Adipocyte (in vitro differentiated cells): ENCODE data around the gene C14orf132.

Source experiments
- DNase-seq: peaks from one replicate; pipeline ENCODE4 v3.0.0-alpha.2; 2015; ENCODE audit warnings: low read depth
- H3K27me3 ChIP-seq: replicated peaks from 2 replicates; pipeline ENCODE4 v1.7.0; 2013; ENCODE audit warnings: mild to moderate bottlenecking, low read length, moderate library complexity; ENCODE audit not compliant: control insufficient read depth, insufficient read depth
- H3K36me3 ChIP-seq: 2 replicates; pipeline ENCODE4 v1.7.0; 2013; ENCODE audit warnings: low read length, mild to moderate bottlenecking, moderate library complexity; ENCODE audit not compliant: control insufficient read depth, insufficient read depth, severe bottlenecking
- H3K4me1 ChIP-seq: 2 replicates; pipeline ENCODE4 v1.7.0; 2013; ENCODE audit warnings: mild to moderate bottlenecking, low read length, moderate library complexity; ENCODE audit not compliant: control insufficient read depth, insufficient read depth
- H3K4me3 ChIP-seq: 2 replicates; pipeline ENCODE4 v1.7.0; 2013; ENCODE audit warnings: mild to moderate bottlenecking, low read length, moderate library complexity
- H3K9ac ChIP-seq: 2 replicates; pipeline ENCODE4 v1.7.0; 2013; ENCODE audit warnings: mild to moderate bottlenecking, low read length, moderate library complexity
- H3K9me3 ChIP-seq: 2 replicates; pipeline ENCODE4 v1.7.0; 2013; ENCODE audit warnings: mild to moderate bottlenecking, low read length, moderate library complexity; ENCODE audit not compliant: control insufficient read depth

Gene C14orf132

GRCh38 chr14:96095581-96096476 lies 56.7 kb downstream of the C14orf132 start:
- Histone ChIP-seq H3K4me3 (no peak overlapping the region), H3K4me1 (peaks cover 21% of the 10 kb centered on the region), H3K9ac (no peak overlapping the region), H3K9me3 (no peaks in the 10 kb centered on the region), H3K36me3 (no peaks in the 10 kb centered on the region), H3K27me3 (peaks cover 8% of the 10 kb centered on the region)
- DNase-seq = peak; percentile 92

GRCh38 chr14:96096639-96097610 lies 57.8 kb downstream of the C14orf132 start:
- Histone ChIP-seq H3K4me3 (no peak overlapping the region), H3K4me1 (peaks cover 26% of the 10 kb centered on the region), H3K9me3 (no peaks in the 10 kb centered on the region), H3K36me3 (no peaks in the 10 kb centered on the region), H3K9ac (no peak overlapping the region), H3K27me3 (peaks cover 8% of the 10 kb centered on the region)
- DNase-seq = no peak

DNA sequence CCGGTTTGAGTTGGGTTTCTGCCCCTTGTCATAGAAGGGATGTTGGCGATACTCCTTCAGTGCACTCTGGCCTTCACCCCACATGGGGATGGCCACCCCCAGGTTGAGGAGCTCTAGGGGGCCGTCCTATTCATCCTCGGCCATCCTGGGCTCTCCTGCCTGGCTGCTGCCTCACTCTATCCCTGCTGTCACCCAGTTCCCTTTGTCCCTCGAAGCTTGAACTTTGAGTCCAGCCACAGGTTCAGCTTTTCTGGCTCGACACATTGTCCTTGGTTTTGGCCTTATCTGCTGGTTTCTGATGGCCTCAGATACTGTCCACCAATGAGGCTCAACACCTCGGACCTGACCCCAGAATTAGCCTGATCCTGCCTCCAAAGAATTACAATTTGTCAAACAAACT lies 58.6 kb downstream of the C14orf132 start:
- Histone ChIP-seq H3K36me3 (no peaks in the 10 kb centered on the region), H3K4me3 (no peak overlapping the region), H3K9me3 (no peaks in the 10 kb centered on the region), H3K27me3 (peaks cover 8% of the 10 kb centered on the region), H3K9ac (no peak overlapping the region), H3K4me1 (peaks cover 32% of the 10 kb centered on the region)
- DNase-seq = no peak

DNA sequence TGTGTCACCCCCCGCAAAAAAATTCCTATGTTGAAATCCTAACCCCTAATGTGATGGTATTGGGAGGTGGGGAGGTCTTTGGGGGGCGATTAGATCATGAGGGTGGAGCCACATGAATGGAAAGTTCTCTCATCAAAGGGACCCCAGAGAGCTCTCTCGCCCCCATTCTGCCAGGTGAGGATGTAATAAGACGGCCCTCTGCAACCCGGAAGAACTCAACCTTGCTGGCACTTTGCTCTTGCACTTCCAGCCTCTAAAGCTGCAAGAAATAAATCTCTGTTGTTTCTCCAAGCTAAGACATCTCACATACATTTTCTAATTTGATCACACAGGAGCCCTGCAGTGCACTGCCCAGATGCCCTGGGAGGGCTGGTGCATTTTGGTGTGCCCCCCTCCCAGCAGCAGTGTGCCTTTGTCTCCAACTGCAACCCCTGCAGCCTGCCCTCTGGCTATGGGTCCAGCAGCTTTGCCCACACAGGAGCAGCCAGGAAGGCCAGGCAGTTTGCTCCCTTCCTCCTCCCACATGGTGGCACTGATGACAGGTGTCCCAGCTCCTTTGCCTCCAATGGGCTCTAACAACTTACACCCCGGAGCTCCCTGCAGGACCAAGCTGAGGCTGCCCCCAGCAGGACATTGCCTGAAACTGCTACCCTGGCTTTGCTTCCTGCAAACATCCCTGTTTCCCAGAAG lies 59.3 kb downstream of the C14orf132 start:
- no peaks in the 10 kb centered on the region for H3K36me3 ChIP-seq
- peaks cover 32% of the 10 kb centered on the region for H3K4me1 ChIP-seq
- no peak overlapping the region for H3K9ac ChIP-seq
- peaks cover 8% of the 10 kb centered on the region for H3K27me3 ChIP-seq
- peak; percentile 77 for DNase-seq
- no peak overlapping the region for H3K4me3 ChIP-seq
- H3K9me3 ChIP-seq = no peaks in the 10 kb centered on the region

DNA sequence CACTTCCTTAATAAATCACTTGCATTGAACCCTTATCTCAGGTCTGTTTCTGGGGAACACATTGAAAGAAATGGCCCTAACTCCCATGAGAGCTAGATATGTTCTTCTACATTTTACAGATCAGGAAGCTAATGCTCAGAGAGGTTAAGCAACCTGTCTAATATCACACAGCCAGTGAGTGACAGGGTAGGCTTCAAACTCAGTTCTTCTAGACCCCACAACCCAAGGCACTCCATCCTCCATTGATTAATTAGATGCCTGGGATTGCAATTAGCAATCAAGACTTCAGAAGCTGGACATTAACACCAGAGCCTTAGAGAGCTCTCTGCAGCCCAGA lies 59.8 kb downstream of the C14orf132 start:
- Histone ChIP-seq H3K36me3 (no peaks in the 10 kb centered on the region), H3K4me3 (no peak overlapping the region), H3K9ac (no peak overlapping the region), H3K9me3 (no peaks in the 10 kb centered on the region), H3K27me3 (peaks cover 8% of the 10 kb centered on the region), H3K4me1 (peaks cover 34% of the 10 kb centered on the region)
- no peak for DNase-seq

GRCh38 chr14:96100161-96101064 lies 61.3 kb downstream of the C14orf132 start:
- peak; percentile 89 for DNase-seq
- Histone ChIP-seq H3K36me3 (no peaks in the 10 kb centered on the region), H3K27me3 (peaks cover 8% of the 10 kb centered on the region), H3K4me3 (no peak overlapping the region), H3K9ac (no peak overlapping the region), H3K9me3 (no peaks in the 10 kb centered on the region), H3K4me1 (peaks cover 45% of the 10 kb centered on the region)

- H3K36me3 ChIP-seq = no peaks in the 10 kb centered on the region
- H3K9ac ChIP-seq = no peak overlapping the region
- H3K4me1 ChIP-seq = peaks cover 43% of the 10 kb centered on the region
- H3K4me3 ChIP-seq = no peak overlapping the region
- peak; percentile 54 for DNase-seq
- peaks cover 3% of the 10 kb centered on the region for H3K27me3 ChIP-seq
- H3K9me3 ChIP-seq = no peaks in the 10 kb centered on the region
These were observed 63.1 kb downstream of the C14orf132 start for GRCh38 chr14:96102081-96102856.

- peaks cover 43% of the 10 kb centered on the region for H3K4me1 ChIP-seq
- no peaks in the 10 kb centered on the region for H3K27me3 ChIP-seq
These were observed 63.9 kb downstream of the C14orf132 start for GRCh38 chr14:96103075-96103474.

DNA sequence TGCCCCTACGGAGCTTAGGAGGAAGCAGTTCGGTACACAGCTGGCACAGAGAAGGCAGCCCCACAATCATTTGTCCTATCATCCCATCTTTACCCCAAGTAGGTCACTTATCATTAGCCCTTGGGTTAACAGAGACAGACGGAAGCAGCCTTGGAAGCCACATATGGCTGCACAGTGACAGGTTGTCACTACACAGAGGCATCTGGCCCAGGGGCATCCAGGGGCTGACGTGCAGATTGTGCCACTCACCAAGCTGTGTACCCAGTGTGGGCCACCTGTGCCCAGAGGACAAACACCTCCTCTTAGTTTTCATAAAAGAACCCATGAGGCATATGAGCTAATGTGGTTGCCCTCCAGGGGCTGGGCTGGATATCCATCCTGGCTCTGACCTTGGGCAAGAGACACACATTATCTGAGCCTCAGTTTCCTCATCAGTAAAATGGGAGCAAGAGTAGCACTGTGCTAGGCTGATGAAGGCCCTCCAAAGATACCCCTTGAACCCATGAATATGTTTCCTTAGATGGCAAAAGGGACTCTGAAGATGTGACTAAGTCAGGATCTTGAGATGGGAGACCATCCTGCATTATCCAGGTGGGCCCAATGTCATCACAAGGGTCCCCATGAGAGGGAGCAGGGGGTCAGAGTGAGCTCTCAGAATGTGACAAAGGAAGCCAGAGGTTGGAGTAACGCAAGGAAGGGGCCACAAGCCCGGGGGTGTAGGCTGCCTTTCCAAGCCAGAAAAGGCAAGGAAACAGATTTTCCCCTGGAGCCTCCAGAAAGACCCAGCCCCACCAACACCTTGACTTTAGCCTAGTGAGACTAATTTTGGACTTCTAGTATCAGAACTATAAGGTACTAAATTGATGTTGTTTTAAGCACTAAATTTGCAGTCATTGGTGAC lies 64.6 kb downstream of the C14orf132 start:
- no peaks in the 10 kb centered on the region for H3K27me3 ChIP-seq
- H3K9me3 ChIP-seq = no peaks in the 10 kb centered on the region
- DNase-seq = no peak
- H3K36me3 ChIP-seq = no peaks in the 10 kb centered on the region
- no peak overlapping the region for H3K9ac ChIP-seq
- H3K4me1 ChIP-seq = peaks cover 43% of the 10 kb centered on the region
- no peak overlapping the region for H3K4me3 ChIP-seq

More at GRCh38 chr14:96103075-96103474, 63.9 kb downstream of the C14orf132 start:
- Histone ChIP-seq H3K4me3 (no peak overlapping the region), H3K9ac (no peak overlapping the region), H3K9me3 (no peaks in the 10 kb centered on the region), H3K36me3 (no peaks in the 10 kb centered on the region)
- DNase-seq = no peak
